GM20000 (cell line): ENCODE data around the gene GREB1L.

Experiments
- DNase-seq: peaks from one replicate; pipeline ENCODE4 v3.0.0; 2012; ENCODE audit warnings: low spot score
- TF ChIP-seq, protein P1 (sequence below): IDR thresholded peaks from 2 replicates; pipeline ENCODE4 v1.5.1; 2012; ENCODE audit warnings: mild to moderate bottlenecking, control low read depth; ENCODE audit errors: extremely low read depth, missing control alignments

Gene GREB1L

DNA sequence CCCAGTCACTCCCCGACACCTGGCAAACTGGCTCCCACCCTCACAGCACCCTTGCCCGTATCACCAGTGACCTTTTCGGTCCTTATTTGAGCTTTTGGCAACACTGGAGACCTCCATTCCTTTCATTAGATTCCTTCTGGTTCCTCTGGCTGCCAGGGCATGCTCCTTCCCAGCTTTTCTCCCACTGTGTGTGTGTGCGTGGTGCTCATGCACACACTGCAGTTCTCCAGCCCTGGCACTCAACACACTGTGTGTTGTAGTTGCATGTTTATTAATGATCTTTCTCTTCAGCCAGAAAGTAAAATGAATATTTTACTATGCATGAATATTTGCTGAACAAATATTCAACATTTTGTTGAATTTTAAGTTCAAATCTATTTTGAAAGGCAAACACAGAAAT lies 219.4 kb downstream of the GREB1L start:
- TF ChIP-seq, protein P1, sequence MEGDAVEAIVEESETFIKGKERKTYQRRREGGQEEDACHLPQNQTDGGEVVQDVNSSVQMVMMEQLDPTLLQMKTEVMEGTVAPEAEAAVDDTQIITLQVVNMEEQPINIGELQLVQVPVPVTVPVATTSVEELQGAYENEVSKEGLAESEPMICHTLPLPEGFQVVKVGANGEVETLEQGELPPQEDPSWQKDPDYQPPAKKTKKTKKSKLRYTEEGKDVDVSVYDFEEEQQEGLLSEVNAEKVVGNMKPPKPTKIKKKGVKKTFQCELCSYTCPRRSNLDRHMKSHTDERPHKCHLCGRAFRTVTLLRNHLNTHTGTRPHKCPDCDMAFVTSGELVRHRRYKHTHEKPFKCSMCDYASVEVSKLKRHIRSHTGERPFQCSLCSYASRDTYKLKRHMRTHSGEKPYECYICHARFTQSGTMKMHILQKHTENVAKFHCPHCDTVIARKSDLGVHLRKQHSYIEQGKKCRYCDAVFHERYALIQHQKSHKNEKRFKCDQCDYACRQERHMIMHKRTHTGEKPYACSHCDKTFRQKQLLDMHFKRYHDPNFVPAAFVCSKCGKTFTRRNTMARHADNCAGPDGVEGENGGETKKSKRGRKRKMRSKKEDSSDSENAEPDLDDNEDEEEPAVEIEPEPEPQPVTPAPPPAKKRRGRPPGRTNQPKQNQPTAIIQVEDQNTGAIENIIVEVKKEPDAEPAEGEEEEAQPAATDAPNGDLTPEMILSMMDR, result no peak
- DNase-seq, result no peak

DNA sequence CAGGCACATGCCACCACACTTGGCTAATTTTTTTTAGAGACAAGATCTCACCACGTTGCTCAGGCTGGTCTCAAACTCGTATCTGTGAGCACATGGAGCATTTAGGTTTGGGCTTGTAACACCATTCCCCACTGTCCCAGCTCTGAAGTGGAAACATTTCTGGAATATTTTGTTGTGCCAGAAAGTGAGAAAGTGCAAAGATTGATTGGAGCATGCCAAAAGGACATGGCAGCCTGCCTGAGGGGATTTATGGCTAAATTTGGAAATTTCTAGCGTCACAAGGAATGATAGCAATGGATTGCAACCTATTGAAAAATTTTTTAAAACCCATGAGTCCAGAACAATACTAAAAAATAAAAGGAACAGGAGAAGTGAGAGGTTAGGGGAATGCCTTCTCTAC lies 221.7 kb downstream of the GREB1L start:
- TF ChIP-seq, protein P1, result no peak
- DNase-seq, result no peak

DNA sequence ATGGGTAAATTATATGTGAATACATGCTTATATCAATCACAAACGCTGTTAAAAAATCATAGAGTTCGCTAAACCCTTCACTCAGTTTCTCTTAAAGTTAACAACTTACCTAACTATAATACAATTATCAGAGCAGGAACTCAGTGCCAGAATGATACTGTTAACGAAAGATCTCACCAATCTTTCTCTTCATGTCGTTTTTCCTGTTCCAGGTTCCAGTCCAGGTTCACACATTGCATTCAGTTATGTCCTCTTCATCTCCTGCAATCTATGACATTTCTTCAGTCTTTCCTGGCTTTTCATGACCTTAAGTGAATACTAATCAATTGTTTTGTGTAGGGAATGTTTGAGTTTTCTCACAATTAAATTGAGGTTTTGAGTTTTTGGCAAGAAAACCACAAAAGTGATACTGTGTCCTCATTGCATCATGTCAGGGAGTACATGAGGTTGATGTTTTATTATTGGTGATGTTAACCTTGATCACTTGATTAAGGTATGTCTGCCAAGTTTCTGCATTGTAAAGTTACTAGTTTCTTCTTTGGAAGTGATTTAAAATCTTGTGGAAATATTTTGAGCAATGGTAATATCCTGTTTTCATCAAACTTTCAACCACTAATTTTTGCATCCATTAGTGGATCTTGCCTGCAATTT lies 226.6 kb downstream of the GREB1L start:
- no peak for DNase-seq
- TF ChIP-seq, protein P1, result no peak

DNA sequence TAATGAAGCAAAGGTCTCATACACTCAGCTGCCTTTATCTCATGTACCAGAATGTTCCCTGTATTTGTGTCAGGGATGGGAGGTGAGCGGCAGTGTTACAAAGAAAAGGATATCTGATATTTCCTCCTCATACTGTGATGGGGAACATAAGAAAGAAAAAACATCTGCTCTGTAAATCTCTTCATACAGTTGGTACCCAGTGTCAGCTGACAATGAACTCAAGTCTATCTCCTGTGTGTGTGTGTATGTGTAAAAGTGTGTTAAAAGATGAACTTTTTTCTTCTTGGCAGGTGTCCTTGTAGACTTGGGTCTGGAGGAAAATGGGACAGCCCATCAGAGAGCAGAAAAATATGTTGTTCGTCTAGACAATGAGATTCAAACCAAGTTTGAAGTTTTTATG lies 230.7 kb downstream of the GREB1L start:
- no peak for DNase-seq
- TF ChIP-seq, protein P1, result no peak

DNA sequence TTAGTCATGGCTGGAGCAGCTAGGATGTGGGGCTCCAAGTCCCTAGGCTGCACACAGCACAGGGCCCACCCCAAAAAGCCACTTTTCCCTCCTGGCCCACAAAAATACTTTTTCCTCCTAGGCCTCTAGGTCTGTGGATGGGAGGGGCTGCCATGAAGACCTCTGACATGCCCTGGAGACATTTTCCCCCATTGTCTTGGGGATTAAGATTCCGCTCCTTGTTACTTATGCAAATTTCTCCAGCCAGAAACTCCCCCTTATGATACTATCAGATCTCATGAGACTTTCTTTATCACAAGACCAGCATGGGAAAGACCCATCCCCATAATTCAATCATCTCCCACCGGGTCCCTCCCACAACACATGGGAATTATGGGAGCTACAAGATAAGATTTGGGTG lies 232.6 kb downstream of the GREB1L start:
- TF ChIP-seq, protein P1, result no peak
- DNase-seq, result no peak

DNA sequence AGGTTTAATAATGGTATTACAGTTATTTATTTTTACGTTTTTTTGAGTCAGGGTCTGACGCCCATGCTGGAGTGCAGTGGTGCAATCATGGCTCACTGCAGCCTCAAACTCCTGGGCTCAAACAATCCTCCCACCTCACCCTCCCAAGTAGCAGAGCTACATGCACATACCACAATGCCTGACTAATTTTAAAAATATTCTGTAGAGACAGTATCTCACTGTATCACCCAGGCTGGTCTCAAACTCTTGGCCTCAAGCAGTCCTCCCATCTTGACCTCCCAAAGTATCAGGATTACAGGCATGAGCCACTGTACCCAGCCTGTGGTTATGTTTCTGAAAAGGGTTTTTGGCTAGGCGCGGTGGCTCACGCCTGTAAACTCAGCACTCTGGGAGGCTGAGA lies 237.7 kb downstream of the GREB1L start:
- TF ChIP-seq, protein P1, result no peak
- no peak for DNase-seq

DNA sequence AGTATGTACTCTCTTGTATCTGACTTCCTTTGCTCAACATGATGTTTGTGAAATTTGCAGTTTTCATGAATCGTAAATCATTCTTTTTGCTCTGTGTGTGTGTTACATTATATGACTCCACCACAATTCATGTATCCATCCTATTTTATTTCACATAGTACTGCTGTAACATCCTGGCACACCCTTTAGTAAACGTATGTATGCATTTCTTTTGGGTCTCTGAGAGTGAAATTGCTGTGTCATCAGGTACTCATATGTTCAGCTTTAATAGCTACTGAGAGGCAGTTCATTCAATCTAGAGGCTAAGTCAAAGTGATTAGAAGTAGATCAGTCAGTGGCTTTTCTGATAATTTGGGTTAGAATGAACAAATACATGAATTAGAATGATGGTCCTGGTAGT lies 239.7 kb downstream of the GREB1L start:
- TF ChIP-seq, protein P1, result no peak

More for the DNA sequence above, 239.7 kb downstream of the GREB1L start:
- DNase-seq, result no peak
